ENCODE measurements around the gene FGF14.

Gene FGF14

GRCh38 chr13:101780211-101780610 lies 621.6 kb downstream of the FGF14 start:
- no peak for TF ChIP-seq CTCF (IDR thresholded peaks at IDR 0.05; ENCODE audit: borderline replicate concordance, insufficient read depth, low read depth, low read length)
- H3K4me3 ChIP-seq (ENCODE audit: low read depth, low read length), result no peak overlapping the region

GRCh38 chr13:101779147-101779546 lies 622.7 kb downstream of the FGF14 start:
- H3K4me3 ChIP-seq (ENCODE audit: low read depth, low read length), result no peak overlapping the region

GRCh38 chr13:101775267-101775666 lies 626.6 kb downstream of the FGF14 start:
- no peak for TF ChIP-seq CTCF (IDR thresholded peaks at IDR 0.05; ENCODE audit: borderline replicate concordance, insufficient read depth, low read depth, low read length)
- H3K4me3 ChIP-seq (ENCODE audit: low read depth, low read length), result no peak overlapping the region

More at GRCh38 chr13:101779147-101779546, 622.7 kb downstream of the FGF14 start:
- TF ChIP-seq CTCF (IDR thresholded peaks at IDR 0.05; ENCODE audit: borderline replicate concordance, insufficient read depth, low read depth, low read length), result no peak

GRCh38 chr13:101774393-101774792 lies 627.5 kb downstream of the FGF14 start:
- TF ChIP-seq CTCF (IDR thresholded peaks at IDR 0.05; ENCODE audit: borderline replicate concordance, insufficient read depth, low read depth, low read length), result no peak
- no peak overlapping the region for H3K4me3 ChIP-seq (ENCODE audit: low read depth, low read length)

- H3K4me3 ChIP-seq (ENCODE audit: low read depth, low read length), result no peak overlapping the region
- no peak for TF ChIP-seq CTCF (IDR thresholded peaks at IDR 0.05; ENCODE audit: borderline replicate concordance, insufficient read depth, low read depth, low read length)
Measured at GRCh38 chr13:101773062-101773461, 628.8 kb downstream of the FGF14 start.

GRCh38 chr13:101767131-101767530 lies 634.7 kb downstream of the FGF14 start:
- no peak overlapping the region for H3K4me3 ChIP-seq (ENCODE audit: low read depth, low read length)
- no peak for TF ChIP-seq CTCF (IDR thresholded peaks at IDR 0.05; ENCODE audit: borderline replicate concordance, insufficient read depth, low read depth, low read length)

- no peak for TF ChIP-seq CTCF (IDR thresholded peaks at IDR 0.05; ENCODE audit: borderline replicate concordance, insufficient read depth, low read depth, low read length)
- H3K4me3 ChIP-seq (ENCODE audit: low read depth, low read length), result no peak overlapping the region
Measured at GRCh38 chr13:101763191-101763590, 638.7 kb downstream of the FGF14 start.

All from GM12875 (cell line).